GM18502 (cell line): ENCODE measurements around the gene NUP133.
"Not testable (repeated sequence)": the region's sequence is repeated elsewhere in the genome, so short reads cannot be mapped to it uniquely, and the experiment has no call there.

ENCODE experiments used
- ATAC-seq: cut with Tn5 transposase; IDR thresholded peaks from one replicate; pipeline ENCODE4 v1.9.1; 2021; ENCODE audit warnings: mild to moderate bottlenecking; ENCODE audit not compliant: unreplicated experiment, poor library complexity

NUP133 gene

DNA sequence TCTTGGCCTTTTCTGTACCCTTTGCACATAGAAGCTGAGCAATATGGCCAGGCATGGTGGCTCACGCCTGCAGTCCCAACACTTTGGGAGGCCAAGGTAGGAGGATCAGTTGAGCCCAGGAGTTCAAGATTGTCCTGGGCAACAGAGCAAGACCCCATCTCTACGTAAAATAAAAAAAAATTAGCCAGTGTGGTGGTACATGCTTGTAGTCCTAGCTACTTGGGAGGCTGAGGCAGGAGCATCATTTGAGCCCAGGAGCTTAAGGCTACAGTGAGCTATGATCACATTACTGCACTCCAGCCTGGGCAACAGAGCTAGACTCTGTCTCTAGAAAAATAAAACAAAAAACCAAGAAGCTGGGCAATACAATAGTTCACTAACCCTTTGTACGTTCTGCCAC, 80.6 kb downstream of the NUP133 start:
- ATAC-seq, result no peak

DNA sequence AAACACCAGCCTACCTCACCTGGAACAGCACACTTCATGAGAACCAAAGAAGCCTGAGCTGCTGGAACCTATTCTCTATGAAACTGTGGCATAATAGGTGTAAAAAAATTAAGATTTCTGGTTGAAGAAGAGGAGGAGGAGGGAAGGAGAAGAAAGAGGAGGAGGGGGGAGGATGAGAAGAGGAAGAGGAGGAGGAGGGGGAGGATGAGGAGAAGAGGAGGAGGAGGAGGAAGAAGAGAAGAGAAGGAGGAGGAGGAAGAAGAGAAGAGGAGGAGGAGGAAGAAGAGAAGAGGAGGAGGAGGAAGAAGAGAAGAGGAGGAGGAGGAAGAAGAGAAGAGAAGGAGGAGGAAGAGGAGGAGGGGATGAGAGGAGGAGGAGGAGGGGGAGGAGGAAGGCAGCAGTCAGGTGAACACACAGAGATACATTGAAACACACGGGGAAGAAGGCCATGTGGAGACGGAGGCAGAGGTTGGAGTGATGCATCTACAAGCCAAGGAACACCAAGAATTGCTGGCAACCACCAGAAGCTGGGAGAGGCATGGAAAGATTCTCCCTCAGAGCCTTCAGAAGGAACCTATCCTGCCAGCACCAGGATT, 82.5 kb downstream of the NUP133 start:
- no peak for ATAC-seq

DNA sequence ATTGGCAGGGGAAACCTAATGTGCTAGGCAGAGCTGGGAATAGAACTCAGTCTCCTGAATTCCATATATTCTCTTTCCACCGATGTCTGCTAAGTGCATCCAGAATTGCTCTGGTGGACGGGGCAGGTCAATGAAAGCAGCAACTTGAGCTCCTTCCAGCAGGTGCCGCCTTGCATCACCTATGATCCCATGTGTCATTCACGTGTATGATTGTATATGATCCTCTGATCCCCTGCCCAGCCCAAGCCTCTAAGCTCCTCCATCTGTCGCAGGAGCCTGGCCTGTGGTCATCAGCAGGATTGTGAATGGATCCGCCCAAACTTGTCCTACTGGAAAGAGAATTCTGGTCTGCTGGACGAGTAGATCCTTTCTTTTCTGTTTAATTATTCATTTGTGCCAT, 87.4 kb downstream of the NUP133 start:
- no peak for ATAC-seq

DNA sequence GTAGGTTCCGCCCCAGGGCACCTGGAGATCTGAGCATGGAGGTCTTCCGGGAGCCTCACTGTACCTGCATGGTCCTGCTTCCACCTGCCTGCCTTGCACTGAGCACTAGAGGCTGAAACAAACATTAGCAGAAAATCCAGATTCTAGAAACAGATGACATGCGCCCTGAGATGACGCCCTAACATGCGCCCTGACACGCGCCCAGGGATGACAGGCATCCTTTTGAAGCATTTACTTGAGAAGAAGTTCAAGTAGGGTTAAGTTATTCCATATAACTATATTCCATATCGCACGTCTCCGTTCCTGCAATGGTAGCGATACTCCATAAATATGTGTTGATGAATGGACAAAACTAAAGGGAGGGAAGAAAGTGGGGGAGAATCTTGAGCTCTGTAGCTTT, 87.9 kb downstream of the NUP133 start:
- no peak for ATAC-seq

DNA sequence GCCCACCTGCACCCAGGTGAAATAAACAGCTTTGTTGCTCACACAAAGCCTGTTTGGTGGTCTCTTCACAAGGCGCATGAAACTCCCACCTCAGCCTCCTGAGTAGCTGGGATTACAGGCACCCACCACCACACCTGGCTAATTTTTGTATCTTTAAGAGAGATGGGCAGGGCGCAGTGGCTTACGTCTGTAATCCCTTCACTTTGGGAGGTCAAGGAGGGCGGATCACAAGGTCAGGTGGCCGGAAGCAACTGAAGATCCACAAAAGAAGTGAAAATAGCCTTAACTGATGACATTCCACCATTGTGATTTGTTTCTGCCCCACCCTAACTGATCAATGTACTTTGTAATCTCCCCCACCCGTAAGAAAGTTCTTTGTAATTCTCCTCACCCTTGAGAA, 89.6 kb downstream of the NUP133 start:
- ATAC-seq, result not testable (repeated sequence)

DNA sequence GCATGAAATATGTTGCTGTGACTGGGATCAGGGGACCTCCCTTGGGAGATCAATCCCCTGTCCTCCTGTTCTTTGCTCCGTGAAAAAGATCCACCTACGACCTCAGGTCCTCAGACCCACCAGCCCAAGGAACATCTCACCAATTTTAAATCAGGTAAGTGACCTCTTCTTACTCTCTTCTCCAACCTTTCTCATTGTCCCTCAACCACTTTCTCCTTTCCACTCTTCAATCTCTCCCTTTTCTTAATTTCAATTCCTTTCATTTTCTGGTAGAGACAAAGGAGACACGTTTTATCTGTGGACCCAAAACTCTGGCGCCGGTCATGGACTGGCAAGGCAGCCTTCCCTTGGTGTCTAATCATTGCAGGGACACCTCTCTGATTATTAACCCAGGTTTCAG, 95.3 kb downstream of the NUP133 start:
- not testable (repeated sequence) for ATAC-seq

DNA sequence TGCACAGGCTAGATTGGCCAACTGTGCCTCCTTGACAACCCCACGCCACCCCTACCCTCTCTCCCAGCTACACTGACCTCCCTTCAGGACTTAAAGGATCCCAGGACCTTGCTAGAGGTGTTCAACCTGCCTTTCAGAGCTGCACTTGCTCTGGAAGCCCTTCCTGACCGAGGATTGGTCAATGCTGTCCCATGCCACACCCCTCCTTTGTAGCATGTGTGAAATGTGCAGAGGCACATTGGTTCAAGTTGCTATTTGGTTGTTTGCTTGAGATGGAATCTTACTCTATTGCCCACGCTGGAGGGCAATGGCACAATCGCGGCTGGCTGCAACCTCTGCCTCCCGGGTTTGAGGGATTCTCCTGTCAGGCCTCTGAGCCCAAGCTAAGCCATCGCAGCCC, 96.1 kb downstream of the NUP133 start:
- ATAC-seq, result no peak

DNA sequence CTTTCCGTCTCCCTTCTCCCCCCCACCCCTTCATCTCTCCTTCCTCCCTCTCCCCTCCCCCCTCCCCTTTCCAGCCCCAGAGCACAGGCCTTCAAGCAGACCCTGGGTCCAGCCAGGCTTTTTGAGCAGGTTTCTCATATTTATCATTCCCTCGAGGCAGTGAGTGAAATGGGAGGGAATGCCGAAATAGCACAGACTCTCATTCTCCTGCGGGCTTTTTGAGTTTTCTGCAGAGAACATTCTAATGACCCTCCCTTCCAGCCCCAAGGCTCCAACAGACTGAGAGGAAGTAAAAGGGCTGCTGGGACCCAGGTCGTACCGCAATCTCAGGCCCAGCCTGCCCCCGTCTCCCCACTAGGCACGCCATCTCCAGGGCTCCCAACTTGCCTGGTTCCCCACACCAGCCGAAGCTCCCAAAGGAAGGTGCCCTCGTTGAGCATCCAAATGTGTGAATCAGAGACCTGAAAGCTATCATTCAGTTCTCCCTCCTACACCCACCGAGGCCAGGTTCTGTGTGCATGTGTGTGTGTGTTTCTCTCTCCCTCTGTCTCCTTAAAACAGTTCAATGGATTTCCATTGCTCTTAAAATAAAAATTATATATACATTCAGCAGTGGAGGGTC, 96.6 kb downstream of the NUP133 start:
- no peak for ATAC-seq

DNA sequence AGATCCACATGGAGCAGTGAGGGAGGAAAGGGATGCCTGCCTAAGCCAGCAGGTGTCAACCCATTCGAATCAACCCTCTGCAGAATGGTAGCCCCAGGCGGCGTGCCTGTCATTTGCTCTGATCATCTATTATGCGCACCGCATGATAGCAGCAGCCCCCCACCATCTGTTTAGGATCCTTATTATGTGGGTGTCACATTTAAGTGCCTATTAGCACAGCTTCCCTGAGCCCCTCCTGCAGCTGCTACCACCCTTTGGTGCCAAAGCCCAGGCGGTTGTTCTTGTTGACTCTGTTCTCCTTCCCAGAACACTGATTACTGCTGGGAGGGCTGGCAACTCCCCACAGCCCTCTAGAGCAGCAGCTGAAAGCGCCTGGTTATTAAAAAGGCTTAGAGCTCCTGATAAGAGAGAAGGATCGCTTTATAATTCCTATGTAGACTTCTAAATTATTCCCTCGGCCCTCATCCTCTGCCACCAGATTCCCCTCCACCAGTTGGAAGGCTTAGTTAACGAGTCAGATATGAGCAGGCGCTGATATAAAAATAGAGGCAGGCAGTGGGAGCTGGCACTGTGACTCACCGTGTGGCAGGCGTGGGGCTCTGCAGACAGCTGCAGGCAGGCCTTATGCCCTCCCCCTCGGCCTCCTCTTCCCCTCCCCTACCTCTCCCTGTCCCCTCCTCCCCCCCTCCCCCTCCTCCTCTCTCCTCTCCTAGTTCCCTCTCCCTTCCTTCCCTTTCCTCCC, 97.3 kb downstream of the NUP133 start:
- no peak for ATAC-seq

DNA sequence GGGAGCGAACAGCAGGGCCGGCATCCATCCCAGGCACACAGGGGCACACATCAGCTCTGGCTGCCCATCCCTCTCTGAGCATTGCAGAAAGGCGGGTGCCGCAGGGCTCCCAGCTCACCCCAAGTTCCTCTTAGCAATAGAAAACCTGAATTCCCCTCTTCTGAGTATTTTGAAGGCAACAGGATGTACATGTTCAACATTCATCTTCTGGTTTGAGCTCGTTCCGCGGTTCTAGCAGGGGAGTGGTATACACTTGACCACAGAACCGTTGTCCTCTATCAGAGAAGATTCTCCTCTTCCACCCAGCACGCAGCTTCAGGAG, 97.8 kb downstream of the NUP133 start:
- ATAC-seq, result no peak

DNA sequence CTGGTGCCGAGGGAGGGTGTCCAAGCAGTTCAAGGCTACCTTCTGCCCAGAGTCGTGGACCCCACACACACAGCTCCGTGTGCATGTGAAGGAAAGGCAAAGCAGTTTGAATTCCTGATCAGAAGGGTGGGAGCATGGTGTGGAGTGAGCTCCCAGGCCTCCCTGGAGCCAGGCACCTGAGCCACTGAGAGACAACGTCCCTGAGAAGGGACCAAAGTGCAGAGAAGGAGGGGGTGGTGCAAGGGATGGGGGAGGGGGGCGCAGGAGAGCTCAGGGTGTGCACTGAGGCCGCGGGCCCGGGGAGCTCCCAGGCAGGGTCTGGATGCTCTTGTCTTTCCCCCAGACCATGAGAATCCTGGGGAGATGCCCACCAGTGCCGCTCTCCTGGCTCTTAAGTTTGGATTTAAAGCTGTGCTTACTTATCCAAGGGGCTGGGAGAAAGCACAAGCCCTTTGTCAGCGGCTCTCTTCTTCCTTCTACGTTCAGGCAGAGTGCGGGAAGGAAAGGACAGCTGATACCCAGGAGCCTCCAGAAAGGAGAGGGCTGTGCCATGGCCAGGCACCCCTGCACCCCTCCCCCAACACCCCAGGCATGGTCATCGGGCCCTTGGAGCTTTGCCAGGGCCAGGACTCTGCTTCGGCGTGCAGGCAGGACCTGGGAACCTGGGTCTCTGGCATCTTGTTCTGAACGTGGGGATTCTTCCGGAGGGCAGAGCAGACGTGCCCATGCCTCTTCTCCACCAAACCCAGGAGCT, 98.3 kb downstream of the NUP133 start:
- ATAC-seq, result no peak

DNA sequence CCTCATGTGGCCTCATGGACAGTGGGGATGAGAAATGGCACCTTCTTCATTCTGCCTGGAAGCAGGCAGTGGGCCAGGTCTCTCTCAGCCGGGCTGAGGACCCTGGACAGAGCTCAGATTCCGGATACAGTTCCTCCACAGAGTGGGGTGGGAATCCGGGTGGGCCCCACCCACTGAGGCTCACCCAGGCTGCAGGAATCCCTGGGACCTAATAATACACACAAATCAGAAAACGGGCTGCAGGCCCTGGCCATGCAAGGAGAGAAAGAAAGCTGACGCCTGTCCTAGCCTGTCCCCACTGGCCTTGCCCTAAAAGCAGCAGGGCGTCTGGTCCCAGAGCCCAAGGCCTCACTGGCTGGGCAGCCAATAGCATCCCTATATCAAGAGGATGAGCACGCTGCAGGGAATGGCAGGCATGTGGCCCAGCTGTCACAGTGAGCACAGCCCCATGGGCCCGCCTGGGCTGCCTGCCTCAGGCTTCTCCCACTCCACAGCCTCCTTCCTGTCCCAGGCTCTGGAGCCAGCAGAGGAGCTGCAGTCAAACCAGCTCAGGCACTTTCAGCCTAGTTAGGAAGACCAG, 99.6 kb downstream of the NUP133 start:
- ATAC-seq, result no peak

DNA sequence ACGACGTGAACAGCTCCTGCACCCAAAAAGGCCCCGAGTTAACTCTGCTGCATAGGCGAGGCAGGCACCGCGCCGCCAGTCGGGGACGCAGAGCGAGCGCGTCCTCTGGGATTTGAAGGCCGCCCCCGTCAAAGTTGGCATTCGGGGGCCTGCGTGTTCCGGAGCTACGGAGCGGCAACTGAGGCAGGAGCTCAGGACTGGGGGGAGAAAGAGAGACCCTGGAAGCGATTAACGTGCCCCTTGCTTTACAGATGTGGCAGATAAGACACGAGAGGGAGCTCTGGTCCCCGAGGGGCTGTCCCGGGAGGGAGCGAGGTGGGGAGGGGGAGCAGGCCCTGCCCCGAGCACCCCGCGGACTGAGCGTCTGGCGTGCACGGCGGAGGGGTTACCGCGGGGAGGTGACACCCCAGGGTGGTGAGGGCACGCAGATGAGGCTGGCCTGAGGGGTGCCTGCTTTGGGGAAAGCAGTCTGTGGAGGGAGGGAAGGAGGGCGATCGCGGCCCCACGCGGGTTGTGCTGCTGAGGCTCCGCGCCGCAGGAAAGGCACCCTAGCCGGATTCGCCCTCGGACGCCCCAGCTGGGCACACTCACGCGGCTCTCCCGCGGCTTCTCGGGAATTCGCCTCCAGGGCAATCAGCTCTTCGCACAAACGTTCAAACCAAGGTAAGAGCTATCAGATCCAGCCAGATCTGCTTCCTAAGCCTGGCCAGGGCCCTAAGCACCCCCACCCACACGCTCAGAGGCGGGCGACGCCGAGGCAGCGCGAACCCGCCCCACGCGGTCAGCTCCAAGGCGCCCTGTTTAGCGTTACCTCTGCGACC, 100.7 kb downstream of the NUP133 start:
- no peak for ATAC-seq

DNA sequence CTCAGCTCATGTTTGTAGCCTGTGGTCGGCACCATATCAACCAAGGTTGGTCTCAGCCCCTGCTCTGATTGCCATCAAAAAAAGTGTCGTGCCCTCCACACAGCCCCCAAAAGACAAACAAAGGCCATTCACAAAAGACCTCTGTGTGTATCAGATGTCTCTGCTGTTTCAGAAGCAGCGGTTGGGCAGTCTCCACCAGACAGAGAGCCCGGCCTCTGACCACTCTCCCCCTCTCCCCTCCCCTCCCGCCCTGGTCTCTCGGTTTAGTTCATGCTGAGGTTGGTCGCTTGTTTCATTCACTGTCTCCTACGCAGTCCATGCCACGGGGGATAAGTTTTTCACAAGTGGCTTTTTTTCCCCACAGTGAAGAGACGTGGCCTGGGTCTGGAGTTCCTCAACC, 101.3 kb downstream of the NUP133 start:
- no peak for ATAC-seq

DNA sequence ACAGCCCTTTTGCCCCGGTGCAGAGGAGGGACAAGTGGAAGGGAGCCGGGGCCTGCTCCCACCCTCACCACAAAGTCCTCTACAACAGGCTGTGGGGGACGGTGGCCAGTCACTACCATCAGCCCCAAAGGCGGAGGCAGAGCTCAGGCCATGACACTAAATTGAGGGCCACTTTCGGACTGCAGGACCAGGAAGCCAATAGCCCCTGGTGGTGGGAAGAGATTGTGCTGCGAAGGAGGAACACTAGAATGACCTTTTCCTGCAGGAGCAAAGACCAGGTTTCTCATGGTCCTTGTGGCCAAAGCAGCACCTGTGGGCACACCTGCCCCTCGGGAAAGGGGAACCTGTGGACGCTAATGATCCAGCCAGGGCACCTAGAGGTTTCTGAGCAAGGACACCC, 104.6 kb downstream of the NUP133 start:
- ATAC-seq, result no peak

DNA sequence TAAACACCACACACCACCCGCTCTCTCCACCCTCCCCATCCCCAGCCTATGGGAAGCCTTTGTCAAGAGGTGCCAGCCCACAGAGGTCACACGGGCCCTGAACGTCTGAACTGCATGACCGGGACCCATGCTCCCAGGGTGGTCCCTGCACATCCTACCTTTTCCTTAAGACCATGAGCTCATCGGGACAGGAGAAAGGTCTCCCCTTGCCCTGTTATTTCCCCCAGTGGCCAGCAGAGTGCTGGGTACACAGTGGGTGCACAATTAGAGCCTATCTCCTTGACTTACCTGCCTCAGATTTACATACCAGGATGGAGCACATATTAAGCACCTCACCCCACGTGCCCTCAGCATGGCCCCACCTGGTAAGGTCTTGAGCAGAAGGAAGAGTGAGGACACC, 105.1 kb downstream of the NUP133 start:
- ATAC-seq, result no peak

DNA sequence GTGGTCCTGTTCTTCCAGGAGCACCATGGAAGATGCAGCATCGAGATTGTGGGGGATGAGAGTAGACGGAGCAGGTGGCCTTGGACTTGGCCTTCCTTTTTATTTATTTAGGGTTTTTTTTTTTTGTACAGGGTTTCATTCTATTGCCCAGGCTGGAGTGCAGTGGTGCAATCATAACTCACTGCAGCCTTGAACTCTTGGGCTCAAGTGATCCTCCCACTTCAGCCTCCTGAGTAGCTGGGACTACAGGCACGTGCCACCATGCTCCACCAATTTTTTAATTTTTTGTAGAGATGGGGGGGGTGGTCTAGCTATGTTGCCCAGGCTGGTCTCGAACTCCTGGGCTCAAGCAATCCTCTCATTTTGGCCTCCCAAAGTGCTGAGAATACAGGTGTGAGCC, 105.8 kb downstream of the NUP133 start:
- ATAC-seq, result not testable (repeated sequence)

DNA sequence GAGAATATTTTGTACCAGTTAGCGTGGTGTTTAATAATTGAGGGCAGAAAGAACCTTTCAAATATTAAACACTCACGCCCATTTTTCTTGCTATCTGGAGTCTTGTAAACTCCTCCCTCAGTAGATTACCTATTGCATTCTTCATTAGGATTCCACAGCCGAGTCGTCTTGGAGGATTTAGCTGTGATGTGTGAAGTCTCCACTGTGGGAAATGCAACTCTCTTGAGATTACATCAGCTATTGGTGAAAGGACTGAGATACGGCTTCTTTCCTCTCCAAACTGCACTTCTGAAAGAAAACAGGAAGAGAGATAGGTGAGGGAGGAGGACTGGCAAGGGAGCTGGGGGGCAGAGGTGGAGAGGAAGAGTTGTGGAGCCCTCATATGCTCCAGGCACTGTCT, 110.4 kb downstream of the NUP133 start:
- ATAC-seq, result no peak

DNA sequence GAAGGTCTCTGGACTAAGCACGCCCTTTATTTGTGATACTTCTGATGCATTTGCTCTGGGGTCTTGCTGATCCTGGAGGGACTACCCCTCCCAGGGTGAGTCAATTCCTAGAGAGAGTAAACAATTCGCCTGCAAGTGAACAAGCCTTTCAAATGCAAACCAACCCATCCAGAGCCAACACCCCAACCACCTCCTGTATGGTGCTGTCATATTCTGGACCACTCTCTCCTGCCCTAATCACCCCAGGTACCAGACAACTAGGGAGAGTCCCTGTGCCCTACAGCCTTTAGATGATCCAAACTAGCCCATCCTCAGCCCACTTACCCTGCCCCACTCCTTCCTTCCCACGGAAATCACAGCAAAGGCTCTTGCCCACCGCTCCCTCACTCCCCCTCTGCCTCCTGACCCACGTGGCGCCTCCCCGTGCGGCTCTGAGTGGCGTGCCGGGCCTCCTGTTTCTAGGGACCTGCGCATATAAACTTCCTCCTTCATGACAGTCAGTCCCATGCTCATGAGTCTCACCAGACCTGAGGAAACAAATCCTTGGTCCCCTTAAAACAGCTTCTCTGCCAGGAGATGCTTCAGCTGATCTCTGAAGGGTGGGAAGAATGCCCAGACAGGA, 111.4 kb downstream of the NUP133 start:
- ATAC-seq, result no peak

DNA sequence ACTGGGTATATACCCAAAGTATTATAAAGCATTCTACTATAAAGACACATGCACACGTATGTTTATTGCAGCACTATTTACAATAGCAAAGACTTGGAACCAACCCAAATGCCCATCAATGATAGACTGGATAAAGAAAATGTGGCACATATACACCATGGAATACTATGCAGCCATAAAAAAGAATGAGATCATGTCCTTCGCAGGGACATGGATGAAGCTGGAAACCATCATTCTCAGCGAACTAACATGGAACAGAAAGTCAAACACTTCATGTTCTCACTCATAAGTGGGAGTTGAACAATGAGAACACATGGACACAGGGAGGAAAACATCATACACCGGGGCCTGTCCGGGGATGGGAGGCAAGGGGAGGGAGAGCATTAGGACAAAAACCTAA, 113.6 kb downstream of the NUP133 start:
- not testable (repeated sequence) for ATAC-seq
